Hepatocyte (in vitro differentiated cells): ENCODE data around the gene ACSBG1. TPM values are rescaled to one million over a fixed set of nuclear protein-coding genes. Genes with fewer than 3 reads are reported as not detected.

Experiments used
- DNase-seq: peaks from one replicate; pipeline ENCODE4 v3.0.0-alpha.2; 2016; ENCODE audit warnings: low spot score
- H2AFZ ChIP-seq: fragments of 200-600 bp; sonication (generic); 2 replicates; pipeline ENCODE4 v1.6.0; 2016; ENCODE audit warnings: antibody characterized with exemption, mild to moderate bottlenecking
- H3K27ac ChIP-seq: fragments of 200-600 bp; sonication (generic); 2 replicates; pipeline ENCODE4 v1.5.1; 2016; ENCODE audit warnings: mild to moderate bottlenecking
- H3K27me3 ChIP-seq: fragments of 200-600 bp; sonication (generic); 2 replicates; pipeline ENCODE4 v1.6.1; 2016
- H3K36me3 ChIP-seq: fragments of 200-600 bp; sonication (generic); replicated peaks from 2 replicates; pipeline ENCODE4 v1.5.1; 2016; ENCODE audit warnings: low read depth; ENCODE audit not compliant: insufficient read depth
- H3K4me1 ChIP-seq: fragments of 200-600 bp; sonication (generic); 2 replicates; pipeline ENCODE4 v1.5.1; 2016; ENCODE audit warnings: mild to moderate bottlenecking, moderate library complexity; ENCODE audit not compliant: insufficient read depth
- H3K4me2 ChIP-seq: fragments of 200-600 bp; sonication (generic); 2 replicates; pipeline ENCODE4 v1.6.0; 2016
- H3K4me3 ChIP-seq: fragments of 200-600 bp; sonication (generic); 2 replicates; pipeline ENCODE4 v1.5.1; 2016; ENCODE audit warnings: mild to moderate bottlenecking
- H3K79me2 ChIP-seq: fragments of 200-600 bp; sonication (generic); 2 replicates; pipeline ENCODE4 v1.6.0; 2017; ENCODE audit warnings: mild to moderate bottlenecking
- H3K9me2 ChIP-seq: fragments of 200-600 bp; sonication (generic); replicated peaks from 2 replicates; pipeline ENCODE4 v1.6.0; 2017; ENCODE audit warnings: mild to moderate bottlenecking; ENCODE audit not compliant: insufficient read depth
- H3K9me3 ChIP-seq: fragments of 200-600 bp; sonication (generic); 2 replicates; pipeline ENCODE4 v1.5.1; 2016; ENCODE audit warnings: low read depth, mild to moderate bottlenecking
- H4K20me1 ChIP-seq: fragments of 200-600 bp; sonication (generic); 2 replicates; pipeline ENCODE4 v1.6.0; 2016; ENCODE audit warnings: mild to moderate bottlenecking; ENCODE audit not compliant: insufficient read depth, poor library complexity, severe bottlenecking
- EZH2 ChIP-seq: fragments of 200-600 bp; sonication (generic); IDR thresholded peaks from 2 replicates; pipeline ENCODE4 v1.6.1; 2016; ENCODE audit warnings: antibody characterized with exemption, mild to moderate bottlenecking, borderline replicate concordance
- EZH2phosphoT487 ChIP-seq: fragments of 200-600 bp; sonication (generic); IDR thresholded peaks from one replicate; pipeline ENCODE4 v1.6.1; 2018; ENCODE audit warnings: antibody characterized with exemption, mild to moderate bottlenecking, low read depth, moderate library complexity; ENCODE audit not compliant: unreplicated experiment, severe bottlenecking
- WGBS: methylation state at CpG from one replicate; pipeline ENCODE4 v1.1.6; 2016; ENCODE audit warnings: low lambda C conversion rate; ENCODE audit errors: missing lambda C conversion rate; 5-methylcytosine and 5-hydroxymethylcytosine counted together
- polyA plus RNA-seq: library from polyadenylated mRNA; unstranded; fragments of >200 nt; fragmentation: Nextera tagmentation; extraction: Ambion mirVana; gene quantifications from 2 replicates; pipeline ENCODE4 v1.2.1, GENCODE V29; 2016
- total RNA-seq: library from RNA; depleted of rRNA; stranded (reverse); fragments of >200 nt; gene quantifications from 2 replicates; pipeline ENCODE4 v1.2.3, GENCODE V29; 2014
- TF ChIP-seq, protein P1 (sequence below): fragments of 200-600 bp; sonication (generic); IDR thresholded peaks from 2 replicates; pipeline ENCODE4 v1.5.1; 2016; ENCODE audit warnings: antibody characterized with exemption, mild to moderate bottlenecking; ENCODE audit not compliant: poor library complexity

The ACSBG1 gene
- total and polyA plus RNA-seq, 2 experiments from 2014 or later: 0.10 to 0.93 TPM

DNA sequence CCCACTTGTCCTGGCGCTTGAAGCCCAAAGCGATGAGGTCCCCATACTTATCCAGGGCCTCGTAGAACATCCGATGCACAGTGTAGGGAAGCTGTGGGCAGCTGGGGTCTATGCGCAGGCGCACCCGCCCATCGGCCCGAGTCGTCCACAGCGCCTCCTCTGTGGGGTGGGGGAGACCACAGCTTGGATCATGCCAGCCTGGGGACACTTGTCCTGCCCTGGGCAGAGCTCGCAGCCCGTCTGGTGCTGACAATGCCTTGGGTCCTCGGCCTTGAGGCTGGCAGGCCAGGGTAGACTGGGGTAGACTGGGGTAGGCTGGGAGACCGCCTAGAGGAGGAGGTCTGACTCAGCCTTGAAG, 39.8 kb downstream of the ACSBG1 start:
- no peaks in the 10 kb centered on the region for H3K9me3 ChIP-seq
- H4K20me1 ChIP-seq: no peaks in the 10 kb centered on the region
- no peaks in the 10 kb centered on the region for H3K4me1 ChIP-seq
- WGBS: 90% methylated on average over 15 of the region's 15 CpGs
- H3K36me3 ChIP-seq: no peaks in the 10 kb centered on the region
- TF ChIP-seq EZH2phosphoT487 (no peak), EZH2 (no peak)
- TF ChIP-seq, protein P1, sequence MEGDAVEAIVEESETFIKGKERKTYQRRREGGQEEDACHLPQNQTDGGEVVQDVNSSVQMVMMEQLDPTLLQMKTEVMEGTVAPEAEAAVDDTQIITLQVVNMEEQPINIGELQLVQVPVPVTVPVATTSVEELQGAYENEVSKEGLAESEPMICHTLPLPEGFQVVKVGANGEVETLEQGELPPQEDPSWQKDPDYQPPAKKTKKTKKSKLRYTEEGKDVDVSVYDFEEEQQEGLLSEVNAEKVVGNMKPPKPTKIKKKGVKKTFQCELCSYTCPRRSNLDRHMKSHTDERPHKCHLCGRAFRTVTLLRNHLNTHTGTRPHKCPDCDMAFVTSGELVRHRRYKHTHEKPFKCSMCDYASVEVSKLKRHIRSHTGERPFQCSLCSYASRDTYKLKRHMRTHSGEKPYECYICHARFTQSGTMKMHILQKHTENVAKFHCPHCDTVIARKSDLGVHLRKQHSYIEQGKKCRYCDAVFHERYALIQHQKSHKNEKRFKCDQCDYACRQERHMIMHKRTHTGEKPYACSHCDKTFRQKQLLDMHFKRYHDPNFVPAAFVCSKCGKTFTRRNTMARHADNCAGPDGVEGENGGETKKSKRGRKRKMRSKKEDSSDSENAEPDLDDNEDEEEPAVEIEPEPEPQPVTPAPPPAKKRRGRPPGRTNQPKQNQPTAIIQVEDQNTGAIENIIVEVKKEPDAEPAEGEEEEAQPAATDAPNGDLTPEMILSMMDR: no peak
- no peak overlapping the region for H2AFZ ChIP-seq
- H3K4me3 ChIP-seq: no peak overlapping the region
- H3K27ac ChIP-seq: no peak overlapping the region
- no peaks in the 10 kb centered on the region for H3K27me3 ChIP-seq
- no peak overlapping the region for H3K4me2 ChIP-seq
- no peak for DNase-seq
- no peaks in the 10 kb centered on the region for H3K9me2 ChIP-seq
- H3K79me2 ChIP-seq: no peaks in the 10 kb centered on the region

DNA sequence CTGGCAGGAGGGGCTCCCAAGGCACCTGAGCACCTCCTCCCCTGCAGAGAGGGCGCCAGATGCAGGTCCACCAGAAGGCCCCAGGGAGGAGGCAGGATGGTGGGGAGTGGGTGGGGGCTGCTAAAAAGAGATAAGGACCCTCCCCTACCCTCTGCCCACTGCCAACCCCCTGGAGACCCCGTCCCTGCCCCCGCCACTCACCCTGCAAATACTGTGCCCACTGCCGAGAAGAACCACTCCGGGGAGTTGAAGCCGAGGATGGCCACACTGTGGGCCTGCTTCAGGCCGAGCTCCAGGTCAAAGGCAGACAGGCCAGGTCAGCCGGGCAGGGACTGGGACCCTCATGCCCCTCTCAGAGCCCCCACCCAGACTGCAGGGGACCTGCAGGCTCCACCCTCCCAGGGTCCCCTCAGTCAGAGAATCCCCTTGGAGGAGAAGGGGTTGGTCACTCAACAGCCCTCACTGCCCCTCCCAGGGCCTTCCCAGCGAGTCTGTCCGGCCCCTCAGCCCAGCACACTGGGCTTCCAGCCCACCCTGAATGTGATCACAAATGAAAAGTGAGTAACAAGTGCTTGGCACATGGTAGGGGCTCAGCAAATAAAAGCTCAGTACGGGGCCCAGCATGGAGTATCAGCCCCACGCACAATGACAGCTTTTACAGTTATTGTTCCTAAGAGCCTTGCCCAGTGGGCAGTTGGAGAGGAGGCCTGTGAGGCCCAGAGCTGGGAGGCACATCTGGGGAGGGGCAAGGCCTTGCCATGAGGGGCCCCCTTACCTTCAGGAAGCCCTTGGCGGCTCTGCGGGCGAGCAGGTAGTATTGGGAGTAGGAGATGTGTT, 40.4 kb downstream of the ACSBG1 start:
- WGBS: 84% methylated on average over 13 of the region's 15 CpGs
- Histone ChIP-seq H3K9me2 (no peaks in the 10 kb centered on the region), H3K27me3 (no peaks in the 10 kb centered on the region), H3K4me2 (no peak overlapping the region), H4K20me1 (no peaks in the 10 kb centered on the region), H3K4me3 (no peak overlapping the region), H3K4me1 (no peaks in the 10 kb centered on the region), H3K9me3 (no peaks in the 10 kb centered on the region), H3K79me2 (no peaks in the 10 kb centered on the region), H2AFZ (no peak overlapping the region), H3K27ac (no peak overlapping the region), H3K36me3 (no peaks in the 10 kb centered on the region)
- TF ChIP-seq EZH2phosphoT487 (no peak), EZH2 (no peak)
- TF ChIP-seq, protein P1: no peak
- DNase-seq: no peak

DNA sequence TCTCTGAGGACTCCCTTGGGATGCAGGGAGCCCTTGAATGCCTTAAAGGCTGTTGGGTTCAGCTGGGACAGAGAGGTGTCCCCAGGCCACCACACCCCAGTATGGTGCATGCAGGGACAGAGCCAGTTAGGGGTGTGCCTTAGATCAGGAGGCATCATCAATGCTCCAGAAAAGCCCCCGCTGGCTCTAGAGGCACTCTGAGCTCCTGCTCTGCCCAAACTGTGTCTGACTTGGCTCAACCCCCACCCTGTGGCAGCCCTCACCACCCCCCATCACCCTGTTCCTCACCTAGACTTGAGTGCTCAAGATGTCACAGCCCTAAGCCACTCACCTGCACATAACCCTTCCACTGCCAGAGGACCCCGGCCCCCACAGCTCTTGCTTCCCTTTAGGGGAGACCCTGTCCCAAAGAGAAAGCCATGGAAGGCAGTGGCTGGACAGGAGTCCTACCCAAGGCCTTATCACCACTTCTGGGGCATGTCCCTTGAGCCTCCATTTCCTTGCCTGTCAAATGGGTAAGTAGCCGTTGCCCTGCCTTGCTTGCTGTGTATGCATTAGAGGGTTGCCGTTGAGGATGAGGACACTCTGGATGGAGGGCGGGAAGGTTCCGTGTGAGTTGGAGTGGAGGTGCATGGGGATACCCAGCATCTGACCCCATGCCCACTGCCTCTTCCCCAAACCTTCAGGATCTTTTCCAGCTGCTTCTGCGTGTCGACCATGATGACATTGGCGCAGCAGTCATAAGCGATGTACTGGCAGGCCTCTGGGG, 41.4 kb downstream of the ACSBG1 start:
- Histone ChIP-seq H2AFZ (no peak overlapping the region), H3K79me2 (no peaks in the 10 kb centered on the region), H3K4me3 (no peak overlapping the region), H3K27ac (no peak overlapping the region), H3K36me3 (no peaks in the 10 kb centered on the region), H3K4me2 (no peak overlapping the region), H4K20me1 (no peaks in the 10 kb centered on the region), H3K4me1 (no peaks in the 10 kb centered on the region), H3K9me3 (no peaks in the 10 kb centered on the region), H3K27me3 (no peaks in the 10 kb centered on the region), H3K9me2 (no peaks in the 10 kb centered on the region)
- TF ChIP-seq, protein P1: no peak
- TF ChIP-seq EZH2: no peak
- no peak for TF ChIP-seq EZH2phosphoT487
- no peak for DNase-seq
- WGBS: 96% methylated on average over 9 of the region's 10 CpGs
